Neuronal stem cell (in vitro differentiated cells): ENCODE data around the gene OBP2B.

Experiments used
- DNase-seq: peaks from one replicate; pipeline ENCODE4 v3.0.0-alpha.2; 2013; ENCODE audit warnings: low spot score
- H2AFZ ChIP-seq: one replicate; pipeline ENCODE4 v1.6.1; 2013; ENCODE audit warnings: mild to moderate bottlenecking, low read length, inconsistent platforms
- H2AK5ac ChIP-seq: 2 replicates; pipeline ENCODE4 v1.6.1; 2013; ENCODE audit warnings: low read depth, mild to moderate bottlenecking, inconsistent platforms, low read length, moderate library complexity, mixed read lengths
- H2BK120ac ChIP-seq: 2 replicates; pipeline ENCODE4 v1.6.1; 2013; ENCODE audit warnings: low read depth, mild to moderate bottlenecking, inconsistent platforms, low read length, moderate library complexity, mixed read lengths
- H2BK12ac ChIP-seq: one replicate; pipeline ENCODE4 v1.6.1; 2013; ENCODE audit warnings: low read length, inconsistent platforms
- H2BK15ac ChIP-seq: 2 replicates; pipeline ENCODE4 v1.6.1; 2013; ENCODE audit warnings: mild to moderate bottlenecking, low read length, inconsistent platforms, mixed read lengths
- H2BK5ac ChIP-seq: one replicate; pipeline ENCODE4 v1.6.1; 2013; ENCODE audit warnings: inconsistent platforms, mild to moderate bottlenecking, low read length, moderate library complexity
- H3K14ac ChIP-seq: one replicate; pipeline ENCODE4 v1.6.1; 2013; ENCODE audit warnings: low read length, inconsistent platforms
- H3K18ac ChIP-seq: 2 replicates; pipeline ENCODE4 v1.6.1; 2013; ENCODE audit warnings: low read length, inconsistent platforms
- H3K23ac ChIP-seq: 2 replicates; pipeline ENCODE4 v1.6.1; 2013; ENCODE audit warnings: low read depth, mild to moderate bottlenecking, mixed read lengths, low read length, inconsistent platforms; ENCODE audit not compliant: poor library complexity
- H3K27ac ChIP-seq: replicated peaks from 3 replicates; pipeline ENCODE4 v1.5.1; 2013; ENCODE audit warnings: low read length, inconsistent platforms
- H3K27me3 ChIP-seq, 3 experiments: 2 replicates each; pipeline ENCODE4 v1.6.1; 2013; ENCODE audit warnings: low read length in 3 of 3, mild to moderate bottlenecking in 2 of 3, inconsistent platforms in 1 of 3, low read depth in 1 of 3, mixed read lengths in 1 of 3, moderate library complexity in 1 of 3; ENCODE audit not compliant: control insufficient read depth in 3 of 3, insufficient read depth in 3 of 3
- H3K36me3 ChIP-seq, 2 donors: replicated peaks in 1 of 2; 2 replicates each; pipeline ENCODE4 v1.6.1; 2013; ENCODE audit warnings: low read length in 2 of 2; ENCODE audit not compliant: control insufficient read depth in 2 of 2, insufficient read depth in 2 of 2
- H3K4ac ChIP-seq: 2 replicates; pipeline ENCODE4 v1.6.1; 2013; ENCODE audit warnings: inconsistent platforms, mild to moderate bottlenecking, low read length, moderate library complexity
- H3K4me1 ChIP-seq, 2 donors: 1 replicate in 1 of 2; 2 replicates in 1 of 2; pipeline ENCODE4 v1.6.1; 2013; ENCODE audit warnings: low read length in 2 of 2, low read depth in 1 of 2; ENCODE audit not compliant: control insufficient read depth in 2 of 2, insufficient read depth in 1 of 2
- H3K4me2 ChIP-seq: one replicate; pipeline ENCODE4 v1.6.1; 2013; ENCODE audit warnings: mild to moderate bottlenecking, low read length, inconsistent platforms; ENCODE audit not compliant: insufficient read depth, poor library complexity, severe bottlenecking
- H3K4me3 ChIP-seq, 2 donors: 2 replicates each; pipeline ENCODE4 v1.5.1; 2013; ENCODE audit warnings: low read length in 2 of 2, mild to moderate bottlenecking in 2 of 2, inconsistent platforms in 1 of 2, moderate library complexity in 1 of 2
- H3K79me1 ChIP-seq: one replicate; pipeline ENCODE4 v1.6.1; 2013; ENCODE audit warnings: low read depth, mild to moderate bottlenecking, inconsistent platforms, low read length, moderate library complexity
- H3K9ac ChIP-seq: one replicate; pipeline ENCODE4 v1.6.1; 2013; ENCODE audit warnings: mild to moderate bottlenecking, low read depth, low read length, inconsistent platforms; ENCODE audit not compliant: poor library complexity
- H3K9me3 ChIP-seq, 2 donors: replicated peaks in 1 of 2; 2 replicates each; pipeline versions ENCODE3 to v1.6.1; 2013; ENCODE audit warnings: low read length in 2 of 2, mild to moderate bottlenecking in 2 of 2, inconsistent platforms in 1 of 2, low read depth in 1 of 2, mixed read lengths in 1 of 2, moderate library complexity in 1 of 2; ENCODE audit not compliant: control insufficient read depth in 2 of 2, insufficient read depth in 1 of 2
- H4K8ac ChIP-seq: one replicate; pipeline ENCODE4 v1.6.1; 2013; ENCODE audit warnings: low read depth, mild to moderate bottlenecking, inconsistent platforms, low read length, moderate library complexity
- H4K91ac ChIP-seq: one replicate; pipeline ENCODE4 v1.6.1; 2013; ENCODE audit warnings: low read length, low read depth, mild to moderate bottlenecking, inconsistent platforms; ENCODE audit not compliant: poor library complexity
- WGBS, 2 donors: extraction: QIAGEN DNeasy Blood & Tissue Kit; methylation state at CpG; one replicate each; pipeline ENCODE4 v1.1.7; 2013; ENCODE audit warnings: missing lambda C conversion rate in 2 of 2, mixed read lengths in 1 of 2; ENCODE audit not compliant: insufficient read length in 2 of 2, insufficient replicate concordance in 1 of 2; ENCODE audit errors: extremely low coverage in 2 of 2; 5-methylcytosine and 5-hydroxymethylcytosine counted together

The OBP2B gene

DNA sequence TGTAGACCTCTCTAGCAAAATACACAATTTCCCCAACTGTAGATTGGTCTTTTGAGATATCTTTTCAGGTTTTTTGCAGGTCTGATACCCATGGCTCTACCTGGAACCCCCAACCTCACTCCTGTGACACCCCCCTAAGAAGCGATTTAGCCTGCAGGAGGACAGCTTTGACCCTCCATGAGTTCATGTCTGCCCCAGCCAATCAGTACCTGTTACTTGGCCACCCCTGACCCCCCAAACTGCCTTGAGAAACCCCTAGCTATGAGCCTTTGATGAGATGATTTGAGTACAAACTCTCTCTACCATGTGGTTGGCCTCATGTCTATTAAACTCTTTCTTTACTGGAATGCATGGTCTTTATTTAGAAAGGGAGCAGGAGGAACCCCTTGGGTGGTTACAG lies 40.3 kb upstream of the OBP2B start:
- H2AK5ac ChIP-seq: no peak overlapping the region
- H2BK15ac ChIP-seq: no peak overlapping the region
- no peaks in the 10 kb centered on the region for H3K9me3 ChIP-seq
- H3K27me3 ChIP-seq: peaks cover 0 to 46% (median 2%) of the 10 kb centered on the region in 3 experiments
- no peak overlapping the region for H2BK12ac ChIP-seq
- H3K9ac ChIP-seq: no peak overlapping the region
- no peak overlapping the region for H4K8ac ChIP-seq
- no peak overlapping the region for H3K18ac ChIP-seq
- no peak overlapping the region for H3K4ac ChIP-seq
- H2AFZ ChIP-seq: no peak overlapping the region
- DNase-seq: no peak
- no peak overlapping the region for H3K4me2 ChIP-seq
- H3K4me1 ChIP-seq: no peaks in the 10 kb centered on the region
- no peaks in the 10 kb centered on the region for H3K36me3 ChIP-seq
- no peak overlapping the region for H3K27ac ChIP-seq
- no peak overlapping the region for H3K4me3 ChIP-seq
- WGBS, 2 donors: no CpG with 5 or more reads among the region's 1 CpG
- no peaks in the 10 kb centered on the region for H3K79me1 ChIP-seq
- H3K23ac ChIP-seq: no peak overlapping the region
- H3K14ac ChIP-seq: no peak overlapping the region
- H2BK5ac ChIP-seq: no peak overlapping the region
- no peak overlapping the region for H4K91ac ChIP-seq
- H2BK120ac ChIP-seq: no peak overlapping the region

DNA sequence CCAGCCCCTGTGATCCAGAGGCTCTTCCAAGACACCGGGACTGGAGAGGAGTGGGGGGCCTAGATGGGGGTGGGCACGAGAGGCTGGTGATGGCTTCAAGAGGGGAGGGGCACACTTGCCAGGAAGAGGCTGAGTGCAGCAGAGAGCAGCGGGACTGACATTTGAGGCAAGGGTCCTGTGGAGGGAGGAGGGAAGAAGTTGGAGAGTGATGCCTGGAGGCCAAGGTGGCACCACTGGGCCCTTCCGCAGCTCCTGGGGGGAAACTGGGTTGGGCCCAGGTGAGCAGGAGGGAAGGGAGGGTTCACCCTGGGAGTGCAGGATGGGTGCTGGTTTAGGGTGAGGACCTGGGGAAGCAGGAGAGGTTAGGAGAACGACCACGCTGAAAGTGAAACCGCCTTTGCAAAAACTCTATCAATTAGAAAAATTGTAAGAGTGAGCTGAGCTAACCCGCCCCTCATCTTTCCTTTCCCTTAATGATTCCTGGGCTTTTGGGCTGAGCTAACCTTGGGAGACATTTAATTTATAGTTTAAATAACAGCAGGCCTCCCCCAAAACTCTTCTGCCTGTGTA lies 39.8 kb upstream of the OBP2B start:
- Histone ChIP-seq H3K4me1 (no peaks in the 10 kb centered on the region), H2BK5ac (no peak overlapping the region), H3K14ac (no peak overlapping the region), H3K23ac (no peak overlapping the region), H3K9me3 (no peaks in the 10 kb centered on the region), H3K4ac (no peak overlapping the region), H2AFZ (no peak overlapping the region), H3K4me3 (no peak overlapping the region), H2BK120ac (no peak overlapping the region), H3K18ac (no peak overlapping the region), H3K27me3 (peaks cover 0 to 48% (median 2%) of the 10 kb centered on the region in 3 experiments), H3K9ac (no peak overlapping the region), H4K91ac (no peak overlapping the region), H2BK12ac (no peak overlapping the region), H2AK5ac (no peak overlapping the region), H3K4me2 (no peak overlapping the region), H3K79me1 (no peaks in the 10 kb centered on the region), H4K8ac (no peak overlapping the region), H3K27ac (no peak overlapping the region), H3K36me3 (no peaks in the 10 kb centered on the region), H2BK15ac (no peak overlapping the region)
- no peak for DNase-seq
- WGBS, 2 donors: no CpG with 5 or more reads among the region's 8 CpGs

- Histone ChIP-seq H3K4ac (no peak overlapping the region), H2BK15ac (no peak overlapping the region), H3K27me3 (peaks cover 0 to 43% (median 0%) of the 10 kb centered on the region in 3 experiments), H3K14ac (peak overlapping the region; percentile 47), H2BK12ac (no peak overlapping the region), H3K36me3 (no peaks in the 10 kb centered on the region), H2BK120ac (peak overlapping the region; percentile 22), H2AFZ (no peak overlapping the region), H3K4me1 (no peaks in the 10 kb centered on the region), H3K18ac (peak overlapping the region; percentile 9), H3K79me1 (no peaks in the 10 kb centered on the region), H4K8ac (no peak overlapping the region), H2AK5ac (peak overlapping the region; percentile 43), H3K9ac (no peak overlapping the region), H3K9me3 (no peaks in the 10 kb centered on the region), H3K23ac (no peak overlapping the region), H3K4me2 (no peak overlapping the region), H3K4me3 (no peak overlapping the region), H3K27ac (no peak overlapping the region), H2BK5ac (no peak overlapping the region), H4K91ac (no peak overlapping the region)
- DNase-seq: no peak
- WGBS, 2 donors: no CpG with 5 or more reads among the region's 6 CpGs
These were observed 38.6 kb upstream of the OBP2B start for GRCh38 chr9:133247632-133248031.

DNA sequence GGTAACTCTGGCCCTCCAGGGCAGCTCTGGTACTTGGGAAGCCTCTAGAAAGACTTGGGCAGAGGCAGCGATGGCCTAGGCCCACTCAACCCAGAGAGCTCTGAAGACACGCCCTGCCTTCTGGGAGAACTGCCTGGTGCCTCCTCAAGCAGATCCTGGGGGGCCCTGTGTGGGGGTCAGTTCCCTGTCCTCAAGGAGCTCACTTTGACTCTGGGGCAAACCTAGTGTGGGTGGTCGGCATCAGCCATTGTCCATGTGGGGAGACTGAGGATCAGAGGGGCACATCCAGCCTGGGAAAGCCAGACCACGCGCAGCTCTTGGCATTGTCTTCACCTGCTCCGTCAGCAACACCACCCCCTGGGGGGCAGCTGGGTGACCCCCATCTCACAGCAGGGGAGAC lies 37.9 kb upstream of the OBP2B start:
- no peak overlapping the region for H2AK5ac ChIP-seq
- no peak overlapping the region for H3K14ac ChIP-seq
- no peak overlapping the region for H4K8ac ChIP-seq
- H2BK12ac ChIP-seq: no peak overlapping the region
- no peaks in the 10 kb centered on the region for H3K9me3 ChIP-seq
- DNase-seq: no peak
- H2BK15ac ChIP-seq: no peak overlapping the region
- no peaks in the 10 kb centered on the region for H3K36me3 ChIP-seq
- no peak overlapping the region for H2AFZ ChIP-seq
- H3K4me1 ChIP-seq: no peaks in the 10 kb centered on the region
- no peak overlapping the region for H3K4ac ChIP-seq
- H2BK120ac ChIP-seq: peak overlapping the region; percentile 22
- no peak overlapping the region for H4K91ac ChIP-seq
- H3K9ac ChIP-seq: no peak overlapping the region
- no peak overlapping the region for H3K18ac ChIP-seq
- H2BK5ac ChIP-seq: peak overlapping the region; percentile 14
- WGBS, 2 donors: no CpG with 5 or more reads among the region's 6 CpGs
- H3K4me2 ChIP-seq: no peak overlapping the region
- H3K27ac ChIP-seq: no peak overlapping the region
- peaks cover 0 to 39% (median 0%) of the 10 kb centered on the region in 3 experiments for H3K27me3 ChIP-seq
- no peak overlapping the region for H3K4me3 ChIP-seq
- H3K23ac ChIP-seq: no peak overlapping the region
- no peaks in the 10 kb centered on the region for H3K79me1 ChIP-seq
